NCI-H1105 treated with DMSO at 0.1 percent for 48 hours (cell line): Measurements from ENCODE around the gene RANBP2.
"Not testable (repeated sequence)": the region's sequence is repeated elsewhere in the genome, so short reads cannot be mapped to it uniquely, and the experiment has no call there.

Source experiments
- DNase-seq: peaks from one replicate; lab custom pipeline; 2025; lab: John Stamatoyannopoulos, UW

The RANBP2 gene

DNA sequence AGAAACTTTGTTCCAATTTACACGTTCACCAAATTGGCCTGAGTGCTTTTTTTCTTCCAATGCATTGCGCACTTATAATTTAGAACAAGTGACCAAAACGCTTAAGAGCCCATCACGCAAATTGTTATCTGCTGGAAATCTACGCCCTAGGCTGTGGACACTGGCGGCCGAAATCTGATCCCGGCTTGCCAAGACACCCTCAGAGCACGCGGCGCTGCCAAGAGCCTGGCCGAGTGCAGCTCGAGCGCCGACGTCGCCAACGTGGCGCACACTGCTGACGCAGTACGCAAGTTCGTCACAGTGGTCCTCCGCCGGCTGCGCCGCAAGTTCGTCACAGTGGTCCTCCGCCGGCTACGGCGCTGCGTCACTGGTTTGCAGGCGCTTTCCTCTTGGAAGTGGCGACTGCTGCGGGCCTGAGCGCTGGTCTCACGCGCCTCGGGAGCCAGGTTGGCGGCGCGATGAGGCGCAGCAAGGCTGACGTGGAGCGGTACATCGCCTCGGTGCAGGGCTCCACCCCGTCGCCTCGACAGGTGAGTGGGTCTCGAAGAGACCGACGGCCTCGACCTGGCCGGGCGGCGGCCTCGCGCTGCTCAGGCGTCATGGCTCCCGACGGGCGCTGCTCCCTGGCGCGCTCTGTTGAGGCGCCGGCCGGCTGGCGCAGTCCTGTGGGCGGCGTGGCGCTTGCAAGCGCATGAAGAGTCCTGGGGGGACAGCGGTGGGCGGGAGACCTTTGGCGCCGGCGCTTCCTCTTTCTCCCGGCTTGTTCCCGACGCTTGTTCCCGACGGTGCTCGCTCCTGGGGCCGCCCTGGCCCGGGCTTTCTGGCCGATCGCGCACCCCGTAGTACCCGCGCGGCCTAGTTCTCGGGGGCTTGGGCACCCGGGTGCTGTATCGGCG lies at the start of gene RANBP2:
TSS of gene RANBP2 (plus strand) at position 334 of the 896 bp plus-strand sequence. CDS start at position 459, 125 bp downstream.
- peak; percentile 91 for DNase-seq

DNA sequence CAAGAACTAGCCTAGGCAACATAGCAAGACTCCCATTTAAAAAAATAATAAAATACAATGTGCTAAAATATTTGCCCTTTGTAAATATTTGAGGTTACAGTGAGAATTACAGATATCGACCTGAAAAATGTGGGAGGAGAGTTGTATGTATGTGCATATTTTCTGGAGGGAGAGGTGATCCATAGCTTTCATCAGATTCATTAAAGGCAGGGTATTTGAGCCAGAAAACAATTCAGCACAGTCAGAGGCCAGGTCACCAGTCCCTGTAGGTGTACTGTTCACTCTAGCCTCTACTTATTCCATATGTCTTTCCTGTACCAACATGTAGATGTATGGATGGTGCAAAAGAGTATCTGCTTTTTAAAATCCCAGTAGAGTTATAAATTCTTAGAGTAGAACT lies 49.0 kb upstream of the RANBP2 start:
- not testable (repeated sequence) for DNase-seq

DNA sequence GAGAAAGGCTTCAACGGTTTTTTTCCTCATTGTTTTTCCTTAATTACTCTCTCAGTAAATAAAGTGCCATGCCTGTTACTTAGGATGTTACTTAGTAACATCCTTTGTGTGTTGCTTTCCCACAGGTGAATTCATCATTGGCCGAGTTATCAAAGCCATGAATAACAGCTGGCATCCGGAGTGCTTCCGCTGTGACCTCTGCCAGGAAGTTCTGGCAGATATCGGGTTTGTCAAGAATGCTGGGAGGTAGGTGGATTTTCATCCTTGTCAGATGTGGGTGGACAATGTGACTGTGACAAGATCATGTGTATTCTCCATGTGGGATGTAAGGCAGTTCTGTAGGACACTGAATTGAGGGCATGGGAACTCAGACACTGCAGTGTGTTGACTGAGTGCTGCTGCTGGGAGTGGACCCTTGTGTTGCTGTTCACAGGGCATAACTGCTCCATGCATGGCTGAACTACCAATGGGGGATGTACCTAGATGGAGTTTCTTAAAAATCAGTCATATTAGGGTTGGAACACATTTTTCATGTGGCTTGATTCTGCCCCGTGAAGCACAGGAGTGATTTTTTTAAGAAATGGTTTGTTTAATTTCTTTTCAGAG lies 47.0 kb upstream of the RANBP2 start:
- not testable (repeated sequence) for DNase-seq

DNA sequence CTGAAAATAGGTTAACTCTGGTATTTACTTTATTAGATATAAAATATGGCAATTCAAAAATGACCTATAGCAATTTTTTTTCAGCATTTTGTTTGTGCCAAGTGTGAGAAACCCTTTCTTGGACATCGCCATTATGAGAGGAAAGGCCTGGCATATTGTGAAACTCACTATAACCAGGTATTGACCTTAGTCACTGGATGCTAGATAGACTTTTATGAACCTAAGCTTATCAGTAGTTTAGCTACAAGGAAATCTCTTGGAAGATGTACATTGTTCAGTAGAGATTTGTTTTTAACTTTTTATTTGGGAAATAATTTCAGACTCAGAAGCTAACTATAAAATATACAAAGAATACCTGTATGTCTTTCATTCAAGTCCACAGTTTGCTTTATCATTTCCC lies 42.8 kb upstream of the RANBP2 start:
- DNase-seq: not testable (repeated sequence)

DNA sequence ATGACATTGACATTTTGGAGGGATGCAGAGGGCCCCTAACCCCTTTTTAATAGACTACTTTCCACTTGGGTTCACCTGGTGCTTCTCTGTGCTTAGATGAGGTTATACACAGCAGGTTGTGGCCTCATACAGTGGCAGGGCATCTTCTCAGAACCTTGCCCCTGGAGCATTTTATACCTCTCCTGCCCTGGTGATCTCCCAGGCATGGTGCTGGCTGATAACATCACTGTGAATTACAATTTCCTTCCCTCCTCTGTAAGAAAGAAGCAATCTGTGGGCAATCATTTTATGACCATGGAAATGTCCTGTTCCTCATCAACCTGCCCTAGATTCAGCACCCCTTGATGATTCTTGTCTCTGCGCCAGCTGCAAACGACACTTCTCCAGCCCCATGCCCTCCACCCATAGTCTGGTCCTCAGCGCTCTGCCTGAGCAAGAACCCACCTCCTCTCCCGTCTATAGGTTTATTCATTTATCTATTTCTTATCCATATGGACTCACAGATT lies 42.0 kb upstream of the RANBP2 start:
- peak; percentile 5 for DNase-seq

DNA sequence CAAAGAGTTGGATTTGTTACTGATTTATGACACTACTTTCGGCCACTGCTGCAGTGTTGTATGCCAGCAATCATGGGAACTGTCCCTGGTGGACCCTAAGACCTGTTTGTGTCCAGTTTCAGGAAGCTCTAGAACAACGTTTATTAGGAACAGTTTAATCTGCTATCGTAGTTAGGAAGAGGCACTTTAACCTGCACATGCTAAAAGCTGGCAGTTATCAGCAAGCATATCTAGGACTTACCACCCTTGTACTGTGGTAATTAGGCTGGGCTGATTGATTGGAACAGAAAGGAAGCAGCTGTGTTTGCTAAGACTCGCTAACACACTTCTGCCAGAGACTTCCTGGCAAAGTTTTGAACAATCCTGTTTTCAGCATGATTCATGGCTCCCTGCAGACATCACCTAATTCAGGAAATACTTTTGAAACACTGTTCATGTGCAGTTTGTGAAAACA lies 41.1 kb upstream of the RANBP2 start:
- DNase-seq: peak; percentile 77

DNA sequence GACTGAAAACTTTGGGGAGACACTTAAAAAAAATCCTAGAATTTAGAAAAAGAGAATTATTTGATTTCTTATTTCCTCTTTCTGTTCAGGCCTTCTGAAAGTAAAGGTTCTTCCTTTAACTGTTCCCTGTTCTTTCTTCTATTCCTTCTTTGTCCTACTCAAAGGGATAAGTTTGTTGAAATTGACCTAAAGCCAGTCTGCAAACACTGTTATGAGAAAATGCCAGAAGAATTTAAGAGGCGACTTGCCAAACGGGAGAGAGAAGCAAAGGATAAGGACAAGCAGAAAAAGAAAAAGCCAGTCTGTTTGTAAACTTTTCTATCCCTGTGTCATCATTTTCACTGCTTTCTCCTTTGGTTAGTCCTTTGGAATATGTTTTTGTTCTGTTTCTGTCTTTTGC lies 38.5 kb upstream of the RANBP2 start:
- not testable (repeated sequence) for DNase-seq

DNA sequence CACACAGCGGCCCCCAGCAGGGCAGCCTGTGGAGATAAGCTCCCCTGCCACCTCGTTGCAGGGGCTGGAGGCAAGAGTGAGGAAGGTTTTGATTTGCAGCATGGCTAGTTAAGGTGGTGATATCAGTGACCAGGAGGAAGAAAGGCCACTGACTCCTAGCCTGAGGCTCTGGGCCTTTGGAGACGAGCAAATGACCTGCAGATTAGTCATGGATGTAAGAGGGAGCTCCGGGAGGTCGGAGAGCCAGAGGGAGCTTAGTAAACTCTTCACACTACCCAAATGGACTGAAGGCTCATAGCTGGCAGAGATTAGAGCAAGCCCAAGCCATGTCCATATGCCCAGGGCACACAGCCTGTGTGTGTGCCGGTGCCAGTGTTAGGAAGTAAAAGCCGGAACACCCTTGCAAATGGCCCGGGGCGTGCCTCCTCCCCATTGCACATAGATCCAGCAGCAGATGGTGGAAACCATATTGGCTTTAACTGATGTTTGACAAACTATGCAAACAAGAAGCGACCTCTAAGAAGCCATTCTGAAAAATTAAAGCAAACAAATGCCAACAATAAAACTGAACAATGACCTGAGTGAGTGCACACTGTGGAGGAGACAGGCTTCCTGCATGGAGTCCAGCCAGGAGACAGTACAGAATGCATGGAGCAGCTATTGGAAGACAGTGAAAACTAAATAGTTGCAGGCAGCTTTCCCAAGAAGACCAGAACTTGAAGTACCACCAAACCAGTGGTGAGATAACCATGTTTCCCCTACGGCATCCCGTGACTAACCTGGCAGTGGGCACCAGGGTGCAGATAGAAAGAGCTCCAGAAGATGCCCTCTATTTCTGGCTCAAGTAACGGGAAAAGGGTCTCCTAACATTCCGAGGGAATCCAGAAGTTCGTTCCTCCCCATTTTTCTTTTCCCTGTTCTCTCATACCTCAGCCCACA lies 30.2 kb upstream of the RANBP2 start:
- DNase-seq: not testable (repeated sequence)

DNA sequence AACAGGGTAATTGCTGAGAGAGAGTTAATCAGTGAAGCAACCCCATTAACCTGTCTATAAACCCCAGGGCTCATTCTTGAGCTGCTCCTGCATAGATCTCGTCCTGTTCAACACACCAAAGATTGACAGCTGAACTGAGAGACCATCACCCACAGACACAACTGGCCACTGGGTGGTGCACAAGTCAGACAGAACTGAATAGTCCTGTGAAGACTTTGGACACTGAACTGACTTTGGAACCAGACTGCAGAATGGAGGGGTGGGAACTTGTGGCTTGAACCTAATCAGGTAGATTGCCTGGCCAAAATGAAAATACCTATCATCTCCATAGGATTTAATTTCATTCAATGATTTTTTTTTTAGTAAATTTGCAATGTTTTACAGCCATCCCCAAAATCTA lies 29.3 kb upstream of the RANBP2 start:
- not testable (repeated sequence) for DNase-seq

DNA sequence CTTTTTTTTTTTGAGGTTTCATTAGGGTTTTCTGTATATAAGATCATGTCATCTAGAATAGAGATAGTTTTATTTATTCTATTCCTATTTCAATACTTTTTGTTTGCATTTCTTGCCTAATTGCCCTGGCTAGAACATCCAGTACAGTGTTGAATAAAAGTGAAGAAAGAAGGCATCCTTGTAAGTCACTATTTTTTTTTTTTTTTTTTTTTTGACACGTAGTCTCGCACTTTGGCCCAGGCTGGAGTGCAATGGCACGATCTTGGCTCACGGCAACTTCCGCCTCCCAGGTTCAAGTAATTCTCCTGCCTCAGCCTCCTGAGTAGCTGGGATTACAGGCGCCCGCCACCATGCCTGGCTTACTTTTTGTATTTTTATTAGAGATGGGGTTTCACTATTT lies 27.8 kb upstream of the RANBP2 start:
- no peak for DNase-seq

DNA sequence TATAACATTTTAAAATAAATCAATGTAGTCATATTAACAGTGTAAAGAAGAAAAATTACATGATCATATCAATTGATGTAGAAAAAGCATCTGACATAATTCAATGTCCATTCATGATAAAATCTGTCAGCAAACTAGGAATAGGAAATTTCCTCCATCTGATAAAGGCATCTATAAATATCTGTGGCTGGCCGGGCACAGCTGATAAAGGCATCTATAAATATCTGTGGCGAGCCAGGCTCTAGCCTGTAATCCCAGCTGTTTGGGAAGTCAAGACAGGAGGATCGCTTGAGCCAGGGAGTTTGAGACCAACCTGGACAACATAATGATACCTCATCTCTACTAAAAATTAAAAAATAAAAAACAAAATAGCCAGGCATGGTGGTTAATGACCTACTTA lies 18.1 kb upstream of the RANBP2 start:
- no peak for DNase-seq

DNA sequence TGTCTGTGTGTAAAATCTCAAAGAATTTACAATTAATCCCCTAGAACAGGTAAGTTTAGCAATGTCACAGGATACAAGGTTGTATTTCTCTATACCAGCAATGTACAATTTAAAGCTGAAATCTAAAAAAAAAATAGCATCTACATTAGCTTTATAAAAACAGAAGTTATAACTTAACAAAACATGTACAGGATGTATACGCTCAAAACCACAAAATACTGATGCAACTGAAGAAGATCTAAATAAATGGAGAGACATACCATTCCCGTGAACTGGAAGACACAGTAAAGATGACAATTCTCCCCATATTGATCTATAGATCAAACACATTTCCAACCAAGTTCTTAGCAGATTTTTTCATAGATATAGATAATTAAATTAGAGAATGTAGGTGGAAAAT lies 17.5 kb upstream of the RANBP2 start:
- DNase-seq: no peak

DNA sequence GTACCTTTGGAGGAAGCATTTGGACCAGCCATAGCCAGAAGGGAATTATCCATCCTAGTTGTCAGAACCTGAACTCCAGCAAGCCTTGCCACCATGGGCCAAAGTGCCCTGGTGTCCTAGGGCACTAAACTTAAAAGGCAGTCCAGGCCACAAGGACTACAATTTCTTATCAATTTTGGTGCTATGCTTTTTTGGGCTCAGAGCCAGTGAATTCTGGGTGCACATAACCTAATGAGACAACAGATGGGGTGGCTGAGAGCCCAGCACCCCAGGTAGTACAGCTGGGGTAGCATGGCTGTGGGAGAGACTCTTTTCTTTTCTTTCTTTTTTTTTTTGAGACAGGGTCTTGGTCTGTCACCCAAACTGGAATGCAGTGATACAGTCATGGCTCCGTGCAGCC lies 14.4 kb upstream of the RANBP2 start:
- DNase-seq: no peak

DNA sequence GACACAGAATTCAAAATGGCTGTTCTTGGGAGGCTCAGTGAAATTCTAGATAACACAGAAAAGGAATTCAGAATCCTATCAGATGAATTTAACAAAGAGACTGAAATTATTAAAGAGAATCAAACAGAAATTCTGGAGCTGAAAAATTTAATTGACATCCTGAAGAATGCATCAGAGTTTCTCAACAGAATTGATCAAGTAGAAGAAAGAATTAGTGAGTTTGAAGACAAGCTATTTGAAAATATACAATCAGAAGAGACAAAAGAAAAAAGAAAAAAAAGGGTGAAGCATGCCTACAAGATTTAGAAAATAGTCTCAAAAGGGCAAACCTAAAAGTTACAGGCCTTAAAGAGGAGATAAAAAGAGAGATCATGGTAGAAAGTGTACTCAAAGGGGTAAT lies 12.0 kb upstream of the RANBP2 start:
- no peak for DNase-seq

DNA sequence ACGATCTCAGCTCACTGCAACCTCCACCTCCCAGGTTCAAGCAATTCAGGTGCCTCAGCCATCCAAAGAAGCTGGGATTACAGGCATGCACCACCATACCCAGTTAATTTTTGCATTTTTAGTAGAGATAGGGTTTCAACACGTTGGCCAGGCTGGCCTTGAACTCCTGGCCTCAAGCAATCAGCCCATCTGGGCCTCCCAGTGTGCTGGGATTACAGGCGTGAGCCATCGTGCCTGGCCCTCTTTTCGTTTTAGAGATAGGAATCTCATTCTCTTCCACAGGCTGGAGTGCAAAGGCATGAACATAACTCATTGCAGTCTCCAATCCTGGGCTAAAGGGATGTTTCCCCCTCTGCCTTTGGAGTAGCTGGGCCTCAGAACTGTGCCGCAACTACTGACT lies 2.3 kb upstream of the RANBP2 start:
- DNase-seq: not testable (repeated sequence)

DNA sequence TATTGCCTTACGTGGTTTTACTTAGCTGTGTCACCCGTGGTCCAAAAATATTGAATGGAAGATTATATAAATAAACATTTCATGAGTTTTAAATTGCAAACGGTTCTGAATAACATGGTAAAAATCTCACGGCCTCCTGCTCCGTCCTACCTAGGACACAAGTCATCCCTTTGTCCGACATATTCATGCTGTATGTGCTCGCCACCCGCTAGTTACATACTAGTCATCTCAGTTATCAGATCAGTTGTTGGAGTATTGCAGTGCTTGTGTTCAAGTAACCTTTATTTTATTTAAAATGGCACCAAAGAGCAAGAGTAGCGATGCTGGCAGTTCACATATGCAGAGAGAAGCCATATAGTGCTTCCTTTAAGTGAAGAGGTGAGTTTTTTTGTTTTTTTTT lies 6.8 kb downstream of the RANBP2 start:
- DNase-seq: not testable (repeated sequence)

DNA sequence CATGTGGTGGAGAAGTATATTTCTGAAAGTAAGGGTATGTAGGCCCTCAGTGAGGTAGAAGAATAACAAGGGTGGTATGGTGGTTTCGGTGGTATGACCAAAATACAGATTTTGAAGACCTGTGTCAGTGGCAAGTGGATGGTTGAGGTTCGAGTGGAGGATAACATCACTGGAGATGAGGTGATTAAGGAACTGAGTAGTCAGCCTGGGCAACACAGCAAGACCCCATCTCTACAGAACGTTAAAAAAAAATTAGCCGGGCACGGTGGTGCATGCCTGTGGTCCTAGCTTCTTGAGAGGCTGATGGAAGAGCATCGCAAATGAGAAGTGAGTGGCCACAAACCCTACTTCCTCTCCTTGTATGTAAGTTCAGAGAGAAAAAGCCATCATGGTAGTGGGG lies 15.4 kb downstream of the RANBP2 start:
- not testable (repeated sequence) for DNase-seq

DNA sequence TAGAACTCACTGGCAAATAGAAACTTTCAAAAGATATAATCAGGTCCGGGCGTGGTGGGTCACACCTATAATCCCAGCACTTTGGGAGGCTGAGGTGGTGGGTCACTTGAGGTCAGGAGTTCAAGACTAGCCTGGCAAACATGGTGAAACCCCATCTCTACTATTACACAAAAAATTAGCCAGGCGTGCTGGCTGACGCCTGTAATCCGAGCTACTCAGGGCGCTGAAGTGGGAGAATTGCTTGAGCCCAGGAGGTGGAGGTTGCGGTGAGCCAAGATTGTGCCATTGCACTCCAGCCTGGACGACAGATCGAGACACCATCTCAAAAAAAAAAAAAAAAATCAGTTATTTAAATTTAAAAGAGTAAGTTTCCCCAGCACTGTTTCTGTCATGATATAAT lies 38.7 kb downstream of the RANBP2 start:
- not testable (repeated sequence) for DNase-seq

DNA sequence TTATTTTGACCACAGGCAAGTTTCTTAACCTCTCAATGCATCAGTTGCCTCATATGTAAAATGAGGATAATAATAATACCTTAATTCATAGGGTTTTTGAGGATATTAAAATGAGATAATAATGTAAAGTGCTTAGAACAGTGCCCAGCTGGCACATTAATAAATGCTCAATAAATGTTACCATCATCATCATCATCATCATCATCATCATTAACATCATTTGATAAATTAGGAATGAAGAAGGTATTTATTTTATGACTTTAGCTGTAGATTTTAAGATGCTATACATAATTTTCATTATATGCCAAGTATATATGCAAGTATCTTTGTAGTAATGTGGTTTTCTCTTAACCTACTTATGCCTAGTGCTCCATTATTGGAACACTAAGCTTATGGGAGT lies 43.3 kb downstream of the RANBP2 start:
- not testable (repeated sequence) for DNase-seq

DNA sequence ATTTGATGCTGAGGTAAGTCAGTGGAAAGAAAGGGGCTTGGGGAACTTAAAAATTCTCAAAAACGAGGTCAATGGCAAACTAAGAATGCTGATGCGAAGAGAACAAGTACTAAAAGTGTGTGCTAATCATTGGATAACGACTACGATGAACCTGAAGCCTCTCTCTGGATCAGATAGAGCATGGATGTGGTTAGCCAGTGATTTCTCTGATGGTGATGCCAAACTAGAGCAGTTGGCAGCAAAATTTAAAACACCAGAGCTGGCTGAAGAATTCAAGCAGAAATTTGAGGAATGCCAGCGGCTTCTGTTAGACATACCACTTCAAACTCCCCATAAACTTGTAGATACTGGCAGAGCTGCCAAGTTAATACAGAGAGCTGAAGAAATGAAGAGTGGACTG lies 47.4 kb downstream of the RANBP2 start:
- not testable (repeated sequence) for DNase-seq

DNA sequence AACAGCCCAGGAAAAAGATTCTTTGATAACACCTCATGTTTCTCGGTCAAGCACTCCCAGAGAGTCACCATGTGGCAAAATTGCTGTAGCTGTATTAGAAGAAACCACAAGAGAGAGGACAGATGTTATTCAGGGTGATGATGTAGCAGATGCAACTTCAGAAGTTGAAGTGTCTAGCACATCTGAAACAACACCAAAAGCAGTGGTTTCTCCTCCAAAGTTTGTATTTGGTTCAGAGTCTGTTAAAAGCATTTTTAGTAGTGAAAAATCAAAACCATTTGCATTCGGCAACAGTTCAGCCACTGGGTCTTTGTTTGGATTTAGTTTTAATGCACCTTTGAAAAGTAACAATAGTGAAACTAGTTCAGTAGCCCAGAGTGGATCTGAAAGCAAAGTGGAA lies 48.6 kb downstream of the RANBP2 start:
- DNase-seq: not testable (repeated sequence)

DNA sequence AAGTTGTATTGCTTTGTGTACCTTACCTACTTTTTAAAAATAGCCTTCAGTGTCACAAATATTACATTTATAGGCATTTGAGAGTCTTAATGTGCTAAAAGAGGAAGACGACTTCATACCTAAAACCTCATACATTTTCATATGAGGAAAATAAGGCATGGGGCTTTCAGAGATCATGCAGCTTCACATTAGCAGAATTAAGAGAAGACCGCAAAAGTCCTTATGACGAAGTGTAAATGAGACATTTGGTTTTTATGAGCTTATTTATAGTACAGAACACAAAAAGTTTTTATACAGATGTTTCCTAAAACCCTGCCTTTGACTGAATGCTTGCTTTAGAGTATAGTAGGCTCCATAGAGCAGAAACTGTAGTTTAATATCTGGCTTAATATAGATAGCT lies 57.2 kb downstream of the RANBP2 start:
- DNase-seq: no peak
